Measurements from ENCODE around the gene VAMP2.
A peak's percentile ranks its signal among the peaks of the same experiment; 100 is the strongest.

VAMP2 gene

DNA sequence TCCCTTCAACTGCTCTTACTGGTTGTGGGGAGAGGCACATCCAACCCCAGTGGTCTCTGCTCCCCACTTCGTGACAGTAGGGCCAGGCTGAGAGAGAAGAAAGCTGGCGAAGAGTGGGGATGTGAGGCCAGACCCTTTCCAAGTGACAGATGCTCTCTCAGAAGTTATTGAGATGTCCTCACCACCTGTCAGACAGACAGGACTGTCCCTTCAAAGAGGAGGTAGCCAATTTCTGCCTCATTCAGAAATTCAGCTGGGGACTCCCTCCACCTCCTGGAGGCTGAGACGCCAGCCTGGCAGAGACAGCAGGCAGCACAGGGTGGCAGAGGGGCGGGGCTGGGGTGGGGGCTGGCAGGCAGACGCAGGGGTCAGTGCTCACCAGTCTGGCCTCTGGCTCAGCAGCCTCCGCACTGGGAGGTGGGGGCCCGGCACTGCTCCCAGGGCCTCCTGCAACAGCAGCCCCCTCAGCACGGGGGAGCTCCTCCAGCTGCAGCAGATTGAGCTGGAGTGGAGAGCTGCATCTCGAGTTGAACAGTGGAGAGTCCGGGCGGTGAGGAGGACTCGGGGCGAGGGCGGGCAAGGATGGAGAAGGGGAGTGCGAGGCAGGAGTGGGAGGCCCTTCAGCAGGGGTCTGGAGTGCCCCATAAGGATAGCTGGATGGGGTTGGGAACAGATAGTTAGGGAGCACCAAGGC is 19.7 kb downstream of the VAMP2 start:
- no peak for DNase-seq

DNA sequence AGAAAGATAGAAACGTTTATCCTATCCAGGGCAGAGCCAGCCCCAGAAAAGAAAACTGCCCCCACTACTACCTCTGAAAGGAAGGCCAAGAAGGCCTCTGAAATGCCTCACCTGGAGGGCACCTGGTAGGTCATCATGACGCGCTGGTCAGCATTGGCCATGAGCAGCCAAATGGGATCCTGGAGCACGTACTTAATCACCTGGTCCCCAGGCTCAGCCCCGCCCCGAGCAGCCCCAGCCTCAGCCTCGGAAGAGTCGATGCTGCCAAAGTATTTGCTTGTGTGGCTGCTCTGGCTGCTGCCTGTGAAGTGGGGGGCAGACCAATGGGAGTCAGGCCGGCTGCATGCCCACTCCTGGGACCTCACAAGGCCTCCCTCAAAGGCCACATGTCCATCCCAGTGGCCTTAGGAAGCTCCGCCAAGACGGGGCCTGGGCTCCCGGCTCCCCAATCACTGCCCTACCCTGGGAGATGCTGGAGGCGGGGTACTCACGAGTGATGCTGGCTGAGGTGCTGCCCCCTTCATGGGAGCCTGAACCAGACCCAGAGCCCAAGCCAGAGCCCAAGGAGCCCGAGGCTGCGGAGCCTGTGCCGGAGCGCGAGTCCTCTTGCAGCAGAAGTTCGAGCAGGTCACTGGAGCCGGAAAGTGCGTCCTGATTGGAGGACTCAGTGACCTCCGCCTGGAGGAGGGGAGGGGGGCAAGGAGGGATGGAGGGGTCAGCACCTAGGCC is 20.4 kb downstream of the VAMP2 start:
- DNase-seq: no peak

DNA sequence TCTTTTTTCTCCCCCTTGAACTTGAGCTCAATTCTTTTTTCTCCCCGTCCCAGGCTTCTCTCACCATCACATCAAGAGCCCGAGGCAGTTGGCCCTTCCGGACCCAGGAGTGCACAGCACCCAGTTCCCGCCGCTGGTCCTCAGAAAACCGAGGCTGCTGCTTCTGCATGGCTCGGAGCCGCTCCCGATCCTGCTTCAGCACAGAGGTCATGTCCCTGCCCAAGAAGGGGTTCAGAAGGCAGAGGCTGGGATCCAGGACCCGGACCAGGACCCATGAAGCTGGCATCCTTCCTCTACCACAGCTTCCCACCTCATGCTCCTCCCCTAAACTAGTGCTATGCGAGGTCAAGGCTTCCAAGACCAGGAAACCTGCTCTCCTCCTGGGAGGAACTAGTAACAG is 21.0 kb downstream of the VAMP2 start:
- no peak for DNase-seq

DNA sequence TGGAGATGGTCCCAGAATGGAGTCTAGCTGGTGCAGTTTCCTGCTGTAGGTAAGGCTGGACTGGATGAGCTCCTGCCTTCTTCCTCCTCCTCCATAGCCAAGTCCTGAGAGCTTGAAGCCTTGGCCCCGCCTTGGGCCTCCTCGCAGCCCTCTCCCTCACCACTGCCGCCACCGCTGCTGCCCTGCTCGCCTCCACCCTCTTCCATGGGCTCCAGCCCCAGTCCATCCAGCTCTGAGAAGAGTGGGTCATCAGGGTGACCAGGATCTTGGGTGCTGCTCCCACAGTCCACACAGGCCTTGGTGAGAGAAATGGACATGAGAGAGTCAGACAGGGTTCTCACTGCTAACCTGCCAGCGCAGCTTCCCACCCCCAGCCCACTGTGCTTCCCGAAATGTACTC is 21.7 kb downstream of the VAMP2 start:
- DNase-seq: no peak

- no peak for DNase-seq
Measured at GRCh38 chr17:8140065-8141029, 22.4 kb downstream of the VAMP2 start.

DNA sequence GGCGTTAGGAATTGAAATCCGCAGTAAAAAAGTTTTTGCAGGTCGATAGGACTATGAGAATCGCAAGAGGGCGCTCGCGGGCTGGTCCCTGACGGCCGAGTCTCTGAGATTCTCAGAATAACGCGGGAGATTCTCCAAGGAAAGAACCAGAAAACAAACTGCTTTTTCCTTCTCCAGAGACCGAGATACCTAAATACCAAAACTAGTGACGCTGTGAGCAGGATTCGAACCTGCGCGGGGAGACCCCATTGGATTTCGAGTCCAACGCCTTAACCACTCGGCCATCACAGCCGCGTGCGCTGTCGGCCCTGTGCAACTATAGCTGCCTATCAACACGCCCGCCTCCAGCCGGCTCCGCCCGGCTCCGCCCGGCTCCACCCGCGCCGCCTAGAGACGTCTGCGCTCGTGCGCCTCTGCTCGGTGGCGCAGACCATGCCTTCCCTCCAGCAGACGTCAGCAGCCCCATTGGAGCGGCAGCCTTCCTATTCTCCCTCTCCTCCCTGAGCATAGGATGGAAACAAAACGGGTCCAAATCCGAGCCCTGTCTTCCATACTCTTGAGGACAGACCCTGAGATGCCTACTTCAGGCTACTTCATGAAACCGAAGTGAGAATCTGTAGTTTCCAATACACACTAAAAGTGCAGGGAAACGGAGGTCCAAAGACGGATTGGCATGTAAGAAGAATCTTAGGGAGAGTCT is 23.9 kb downstream of the VAMP2 start:
- peak; percentile 94 for DNase-seq

GRCh38 chr17:8138374-8138671 is 24.4 kb downstream of the VAMP2 start:
- DNase-seq: no peak

DNA sequence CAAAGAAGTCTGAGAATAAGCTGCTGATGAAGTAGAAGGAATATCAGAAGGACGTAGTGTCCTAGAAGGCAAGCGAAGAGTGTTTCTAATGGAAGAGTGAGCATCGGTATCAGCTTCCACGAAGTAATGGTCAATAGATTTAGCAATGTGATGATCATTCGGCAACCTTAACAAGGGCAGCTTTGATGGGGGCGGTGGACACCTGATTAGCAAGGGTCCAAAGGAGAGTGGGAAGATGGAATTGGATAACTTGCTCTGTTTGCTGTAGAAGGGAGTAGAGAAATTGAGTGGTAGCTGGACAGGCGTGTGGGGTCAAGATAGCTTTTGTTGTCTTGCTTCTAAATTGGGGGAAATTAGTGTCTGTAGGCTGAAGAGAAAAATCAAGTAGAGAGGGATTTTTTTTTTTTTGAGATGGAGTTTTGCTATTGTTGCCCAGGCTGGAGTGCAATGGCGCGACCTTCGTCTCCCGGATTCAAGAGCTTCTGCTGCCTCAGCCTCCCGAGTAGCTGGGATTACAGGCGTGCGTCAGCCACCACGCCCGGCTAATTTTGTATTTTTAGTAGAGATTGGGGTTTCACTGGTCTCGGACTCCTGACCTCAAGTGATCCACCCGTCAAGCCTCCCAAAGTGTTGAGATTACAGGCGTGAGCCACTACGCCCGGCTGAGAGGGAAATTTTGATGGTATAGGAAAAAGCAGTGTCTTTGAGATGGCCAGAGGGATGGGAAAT is 24.9 kb downstream of the VAMP2 start:
- no peak for DNase-seq

GRCh38 chr17:8133941-8134340 is 28.8 kb downstream of the VAMP2 start:
- DNase-seq: peak; percentile 59

DNA sequence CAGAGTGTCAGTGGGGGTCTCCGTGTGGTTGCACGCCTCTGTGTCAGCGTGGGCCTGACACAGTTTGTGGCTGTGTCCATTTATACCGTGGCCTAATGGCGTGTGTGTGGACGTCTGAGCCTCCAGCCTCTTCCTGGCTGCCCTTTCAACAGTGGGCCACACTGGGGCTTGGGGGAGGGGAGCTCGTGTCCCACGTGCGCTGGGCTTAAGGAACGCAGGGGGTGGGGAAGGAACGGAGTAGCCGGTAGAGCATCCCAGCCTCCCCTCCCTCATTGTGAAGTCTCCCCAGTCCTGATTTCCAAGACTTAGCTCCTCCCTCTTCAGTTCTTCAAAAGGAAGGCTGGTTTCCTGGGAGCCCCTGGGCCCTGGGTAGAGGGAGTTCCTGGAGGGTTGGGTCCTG is 29.3 kb downstream of the VAMP2 start:
- DNase-seq: no peak

GRCh38 chr17:8131844-8132441 is 30.8 kb downstream of the VAMP2 start:
- DNase-seq: peak; percentile 43

- DNase-seq: no peak
Measured at GRCh38 chr17:8128125-8128784, 34.5 kb downstream of the VAMP2 start.

GRCh38 chr17:8126491-8127066 is 36.2 kb downstream of the VAMP2 start:
- peak; percentile 55 for DNase-seq

DNA sequence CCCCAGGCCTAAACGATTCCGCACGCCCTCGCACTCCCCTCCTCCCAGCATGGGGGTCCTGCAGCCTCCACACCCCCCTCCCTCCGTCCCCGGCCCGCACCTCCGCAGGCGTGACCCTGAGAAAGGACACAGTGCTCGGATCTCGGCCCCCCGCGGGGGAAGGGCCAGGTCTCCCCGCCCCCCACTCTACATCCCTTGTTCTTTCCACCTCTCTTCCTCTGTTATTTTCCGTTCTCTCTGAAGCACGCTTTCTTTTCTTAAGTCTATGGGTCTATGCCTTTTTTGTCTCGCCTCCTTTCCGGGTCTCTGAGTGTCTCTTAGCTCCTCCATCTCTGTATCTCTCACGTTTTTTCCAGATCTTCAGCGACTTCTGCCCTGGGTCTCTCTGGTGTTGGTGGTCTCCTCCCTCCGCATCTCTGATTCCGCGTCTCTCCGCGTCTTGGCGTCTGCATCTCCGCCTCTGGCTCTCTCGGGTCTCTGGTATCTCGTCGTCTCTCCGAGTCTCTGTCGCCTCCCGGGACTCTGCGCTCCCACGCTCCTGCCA is 36.7 kb downstream of the VAMP2 start:
- no peak for DNase-seq

DNA sequence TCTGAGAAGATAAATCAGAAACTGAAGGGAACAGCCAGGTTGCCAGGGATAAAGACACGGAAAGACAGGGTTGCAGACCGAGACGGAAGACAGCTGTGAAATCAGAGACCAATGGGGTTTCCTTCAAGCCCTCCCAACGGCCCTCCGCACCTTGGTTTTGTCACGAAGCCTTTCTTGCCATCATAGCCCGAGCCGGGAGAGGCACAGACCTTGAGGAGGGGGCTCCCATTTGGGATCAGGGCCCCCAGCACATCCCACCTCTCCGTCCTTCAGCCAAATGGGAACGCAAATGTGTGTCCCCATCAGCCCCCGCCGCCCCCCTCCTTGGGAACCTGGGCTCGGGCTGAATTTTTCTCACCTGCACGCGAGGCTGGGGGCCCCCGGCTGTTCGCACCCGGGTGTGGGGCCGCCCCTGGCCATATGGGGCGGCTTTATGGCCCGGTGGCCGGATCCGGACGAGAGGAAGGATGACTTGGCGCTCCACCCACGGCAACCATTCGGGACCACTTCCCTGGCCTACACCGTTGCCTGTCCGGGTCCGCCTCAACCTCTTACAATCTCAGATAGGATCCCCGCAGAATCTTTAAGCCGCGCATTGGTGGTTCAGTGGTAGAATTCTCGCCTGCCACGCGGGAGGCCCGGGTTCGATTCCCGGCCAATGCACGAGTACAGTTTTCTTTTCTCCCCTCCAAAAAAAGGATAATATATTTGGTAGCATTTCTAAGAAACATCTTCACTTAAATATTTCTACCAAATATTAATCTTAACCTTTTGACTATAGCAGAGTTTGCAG is 37.4 kb downstream of the VAMP2 start:
- peak; percentile 39 for DNase-seq

DNA sequence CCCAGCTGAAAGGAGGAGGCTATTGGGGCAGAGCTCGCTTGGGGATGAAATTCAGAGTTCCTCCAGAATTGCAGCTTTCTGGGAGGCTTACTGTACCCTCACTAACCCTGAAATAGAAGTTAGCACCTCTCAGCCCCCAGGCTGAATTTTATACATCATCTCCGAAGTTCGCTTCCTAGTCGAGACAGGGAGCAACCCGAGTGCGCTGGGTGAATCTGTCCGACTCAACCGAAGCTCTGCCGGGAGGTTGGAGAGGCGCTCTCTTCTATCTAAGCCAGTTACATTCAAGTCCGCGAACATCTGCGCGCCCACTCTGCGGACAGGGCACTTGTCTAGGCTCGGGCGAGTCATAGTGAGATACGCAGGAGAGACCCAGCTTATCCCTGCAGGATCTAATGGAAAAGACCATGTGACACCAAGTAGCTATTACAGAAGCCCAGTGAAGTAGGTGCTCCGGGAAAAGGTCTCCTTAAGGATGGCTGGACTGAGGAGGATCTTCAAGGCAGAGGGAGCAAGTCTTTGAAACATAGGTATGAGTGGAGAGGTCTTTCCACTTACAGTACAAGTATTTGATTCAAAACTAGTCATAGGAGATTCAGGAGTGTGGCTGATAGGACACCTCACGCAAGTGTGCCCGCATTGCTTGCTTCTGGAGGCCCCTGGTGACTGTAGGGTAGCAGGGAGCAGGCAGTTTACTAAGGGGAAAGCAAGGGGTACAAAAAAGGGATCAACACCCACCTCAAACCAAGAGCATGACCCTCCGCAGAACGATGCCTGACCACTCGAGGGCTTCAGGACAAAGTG is 38.2 kb downstream of the VAMP2 start:
- DNase-seq: no peak

GRCh38 chr17:8123695-8124349 is 38.9 kb downstream of the VAMP2 start, which contains the start of gene HES7:
HES7 (minus strand) TSS chr17:8124106; CDS start chr17:8124084, 22 bp downstream.
- no peak for DNase-seq
